ENCODE data around the gene NPIPB8.
A peak's percentile ranks its signal among the peaks of the same experiment; 100 is the strongest.
"Not testable (repeated sequence)": the region's sequence is repeated elsewhere in the genome, so short reads cannot be mapped to it uniquely, and the experiment has no call there.

The NPIPB8 gene

DNA sequence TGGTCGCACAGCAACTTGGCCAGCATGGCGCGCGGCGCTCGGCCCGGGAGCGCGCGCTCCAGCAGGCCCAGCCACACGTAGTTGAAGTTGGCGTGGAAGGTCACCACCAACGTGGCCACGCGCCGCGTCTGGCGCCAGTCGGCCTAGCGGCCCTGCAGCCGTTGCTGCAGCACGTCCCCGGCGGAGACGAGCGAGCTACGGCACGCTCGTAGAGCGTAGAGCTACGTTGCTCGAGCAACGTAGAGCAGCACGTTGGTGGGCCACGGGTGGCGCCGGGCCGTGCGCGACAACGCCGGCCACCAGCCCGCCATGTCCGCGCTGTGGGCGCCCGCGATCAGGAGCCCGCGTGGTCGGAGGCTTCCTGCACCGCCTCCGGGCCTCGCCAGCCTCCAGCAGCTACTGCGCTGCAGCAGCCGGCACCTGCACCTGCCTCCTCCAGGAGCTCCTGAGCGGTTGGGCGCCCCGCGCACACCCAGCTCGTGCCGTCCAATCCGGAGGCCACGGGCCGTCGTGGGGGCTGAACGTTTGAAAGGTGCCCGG lies 14.6 kb upstream of the NPIPB8 start:
- peak; percentile 49 to 66 for DNase-seq (ENCODE audit: low read depth in 2 of 2)

- not testable (repeated sequence) for DNase-seq (ENCODE audit: low read depth in 2 of 2)
Measured at GRCh38 chr16:28630905-28631304, 7.0 kb upstream of the NPIPB8 start.

- DNase-seq (ENCODE audit: low read depth in 2 of 2): not testable (repeated sequence)
Measured at GRCh38 chr16:28636093-28636823, 1.6 kb upstream of the NPIPB8 start.

GRCh38 chr16:28638359-28638758 lies 494 bp downstream of the NPIPB8 start:
- DNase-seq (ENCODE audit: low read depth in 2 of 2): not testable (repeated sequence)

GRCh38 chr16:28639959-28640358 lies 2.1 kb downstream of the NPIPB8 start:
- not testable (repeated sequence) for DNase-seq (ENCODE audit: low read depth in 2 of 2)

GRCh38 chr16:28666264-28666663 lies 28.4 kb downstream of the NPIPB8 start:
- not testable (repeated sequence) for DNase-seq (ENCODE audit: low read depth in 2 of 2)

- DNase-seq (ENCODE audit: low read depth in 2 of 2): not testable (repeated sequence)
Measured at GRCh38 chr16:28667480-28667879, 29.6 kb downstream of the NPIPB8 start.

GRCh38 chr16:28668199-28668598 lies 30.3 kb downstream of the NPIPB8 start:
- DNase-seq (ENCODE audit: low read depth in 2 of 2): not testable (repeated sequence)

DNA sequence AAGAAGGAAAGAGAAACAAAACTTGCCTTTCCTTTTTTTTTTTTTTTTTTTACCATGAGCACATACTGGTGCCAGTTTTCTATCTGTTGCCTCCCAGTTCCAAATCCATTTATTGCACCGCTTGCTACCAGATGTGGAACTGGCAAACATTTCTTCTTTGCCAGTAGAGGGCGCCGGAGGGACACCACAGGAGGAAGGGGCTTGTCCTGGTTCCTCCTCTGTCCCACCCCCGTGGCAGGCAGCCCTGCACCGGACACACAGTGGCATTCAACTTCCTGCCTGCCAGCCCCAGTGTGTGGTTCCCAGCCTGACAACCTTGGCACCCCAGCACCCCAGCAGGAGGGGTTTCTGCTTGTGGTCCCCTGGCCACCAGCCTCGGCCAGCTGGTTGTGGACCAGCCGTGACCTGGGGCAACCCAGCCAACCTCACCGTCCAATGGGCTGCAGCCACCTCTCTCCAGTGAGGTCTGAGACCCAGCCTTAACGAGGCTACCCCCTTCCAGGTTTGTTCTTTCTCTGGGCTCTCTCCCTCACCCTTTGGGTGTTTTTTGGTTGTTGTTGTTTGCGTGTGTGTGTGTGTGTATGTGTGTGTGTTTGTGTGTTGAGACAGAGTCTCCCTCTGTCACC lies 50.6 kb downstream of the NPIPB8 start:
- not testable (repeated sequence) for DNase-seq (ENCODE audit: low read depth in 2 of 2)

DNA sequence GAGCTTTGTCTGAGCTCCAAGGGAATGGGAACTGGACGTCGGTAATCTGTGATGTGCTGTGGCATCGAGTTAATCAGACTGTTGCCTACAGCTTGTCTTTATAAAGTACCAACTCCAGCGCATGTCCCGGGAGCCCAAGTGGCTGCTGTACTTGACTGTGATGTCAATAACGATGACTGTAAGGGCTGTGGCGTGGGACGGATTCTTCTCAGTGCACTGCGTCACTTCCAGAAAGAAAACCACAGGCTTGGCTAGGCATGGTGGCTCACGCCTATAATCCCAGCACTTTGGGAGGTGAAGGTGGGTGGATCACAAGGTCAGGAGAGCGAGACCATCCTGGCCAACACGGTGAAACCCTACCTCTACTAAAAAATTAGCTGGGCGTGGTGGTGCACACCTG lies 51.6 kb downstream of the NPIPB8 start:
- DNase-seq (ENCODE audit: low read depth in 2 of 2): not testable (repeated sequence)

DNA sequence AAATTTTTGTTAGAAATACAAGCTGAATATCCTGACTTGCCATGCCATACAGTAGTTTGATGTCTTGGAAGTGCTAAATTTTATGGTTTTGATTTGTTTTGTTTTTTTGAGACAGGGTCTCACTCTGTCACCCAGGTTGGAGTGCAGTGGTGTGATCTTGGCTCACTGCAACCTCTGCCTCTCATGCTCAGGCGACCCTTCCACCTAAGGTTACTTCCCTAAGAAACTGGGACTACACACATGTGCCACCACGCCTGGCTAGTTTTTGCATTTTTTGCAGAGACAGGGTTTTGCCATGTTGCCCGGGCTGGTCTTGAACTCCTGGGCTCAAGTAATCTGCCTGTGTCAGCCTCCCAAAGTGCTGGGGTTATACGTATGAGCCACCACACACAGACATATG lies 53.9 kb downstream of the NPIPB8 start:
- DNase-seq (ENCODE audit: low read depth in 2 of 2): not testable (repeated sequence)

DNA sequence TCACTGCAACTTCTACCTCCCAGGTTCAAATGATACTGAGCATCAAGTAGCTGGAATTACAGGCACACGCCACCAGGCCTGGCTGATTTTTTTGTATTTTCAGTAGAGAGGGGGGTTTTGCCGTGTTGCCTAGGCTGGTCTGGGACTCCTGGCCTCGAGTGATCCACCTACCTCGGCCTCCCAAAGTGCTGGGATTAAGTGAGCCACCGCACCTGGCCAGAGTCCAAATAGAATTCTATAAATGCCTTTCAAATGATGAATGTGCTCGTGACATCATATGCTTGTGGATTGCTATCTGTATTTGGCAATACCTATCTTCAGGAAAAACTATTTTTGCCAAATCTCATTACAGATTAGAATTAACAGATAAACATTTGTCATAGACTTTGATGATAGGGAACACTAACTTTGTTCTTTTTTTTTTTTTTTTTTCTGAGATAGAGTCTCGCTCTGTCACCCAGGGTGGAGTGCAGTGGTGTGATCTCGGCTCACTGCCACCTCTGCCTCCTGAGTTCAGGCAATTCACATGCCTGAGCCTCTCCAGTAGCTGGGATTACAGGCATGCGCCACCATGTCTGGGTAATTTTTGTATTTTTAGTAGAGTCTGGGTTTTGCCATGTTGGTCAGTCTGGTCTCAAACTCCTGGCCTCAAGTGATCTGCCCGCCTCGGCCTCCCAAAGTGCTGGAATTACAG lies 55.5 kb downstream of the NPIPB8 start:
- DNase-seq (ENCODE audit: low read depth in 2 of 2): not testable (repeated sequence)

GRCh38 chr16:28699792-28700191 lies 61.9 kb downstream of the NPIPB8 start:
- not testable (repeated sequence) for DNase-seq (ENCODE audit: low read depth in 2 of 2)

GRCh38 chr16:28700349-28700748 lies 62.5 kb downstream of the NPIPB8 start:
- DNase-seq (ENCODE audit: low read depth in 2 of 2): not testable (repeated sequence)

GRCh38 chr16:28701384-28701783 lies 63.5 kb downstream of the NPIPB8 start:
- DNase-seq (ENCODE audit: low read depth in 2 of 2): not testable (repeated sequence)

DNA sequence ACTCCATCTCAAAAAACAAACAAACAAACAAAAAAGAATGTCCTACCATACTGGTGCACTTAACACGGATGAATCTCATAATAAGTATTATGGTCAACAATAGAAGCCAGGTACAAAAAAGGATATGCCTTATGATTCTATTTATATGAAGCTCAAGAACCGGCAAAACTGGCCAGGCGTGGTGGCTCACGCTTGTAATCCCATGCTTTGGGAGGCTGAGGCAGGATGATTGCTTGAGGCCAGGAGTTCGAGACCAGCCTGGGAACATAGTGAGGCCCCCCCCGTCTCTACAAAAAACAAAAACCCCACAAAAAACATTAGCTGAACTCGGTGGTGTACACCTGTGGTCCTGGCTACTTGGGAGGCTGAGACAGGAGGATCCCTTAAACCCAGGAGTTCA lies 66.4 kb downstream of the NPIPB8 start:
- not testable (repeated sequence) for DNase-seq (ENCODE audit: low read depth in 2 of 2)
